ENCODE measurements around the gene TPI1.

TPI1 gene

GRCh38 chr12:6842075-6842474, 25.3 kb upstream of the TPI1 start:
- Histone ChIP-seq H3K4me3 (ENCODE audit: low read length) (no peak overlapping the region), H3K9ac (ENCODE audit: low read length) (no peak overlapping the region), H3K9me3 (ENCODE audit: control insufficient read depth, low read length) (no peaks in the 10 kb centered on the region), H3K4me1 (ENCODE audit: control insufficient read depth, insufficient read depth, low read length) (peaks cover 23% of the 10 kb centered on the region), H3K27me3 (ENCODE audit: control insufficient read depth, insufficient read depth, low read length) (no peaks in the 10 kb centered on the region), H3K36me3 (ENCODE audit: control insufficient read depth, insufficient read depth, low read length) (no peaks in the 10 kb centered on the region)

- Histone ChIP-seq H3K9ac (ENCODE audit: low read length) (no peak overlapping the region), H3K9me3 (ENCODE audit: control insufficient read depth, low read length) (no peaks in the 10 kb centered on the region), H3K27me3 (ENCODE audit: control insufficient read depth, insufficient read depth, low read length) (no peaks in the 10 kb centered on the region), H3K4me3 (ENCODE audit: low read length) (no peak overlapping the region), H3K36me3 (ENCODE audit: control insufficient read depth, insufficient read depth, low read length) (no peaks in the 10 kb centered on the region), H3K4me1 (ENCODE audit: control insufficient read depth, insufficient read depth, low read length) (peaks cover 23% of the 10 kb centered on the region)
Measured at GRCh38 chr12:6843118-6843902, 24.0 kb upstream of the TPI1 start.

- no peaks in the 10 kb centered on the region for H3K9me3 ChIP-seq (ENCODE audit: control insufficient read depth, low read length)
- H3K4me1 ChIP-seq (ENCODE audit: control insufficient read depth, insufficient read depth, low read length), result peaks cover 27% of the 10 kb centered on the region
- no peaks in the 10 kb centered on the region for H3K27me3 ChIP-seq (ENCODE audit: control insufficient read depth, insufficient read depth, low read length)
- no peak overlapping the region for H3K4me3 ChIP-seq (ENCODE audit: low read length)
- H3K9ac ChIP-seq (ENCODE audit: low read length), result no peak overlapping the region
- no peaks in the 10 kb centered on the region for H3K36me3 ChIP-seq (ENCODE audit: control insufficient read depth, insufficient read depth, low read length)
Measured at GRCh38 chr12:6845395-6845794, 21.9 kb upstream of the TPI1 start.

GRCh38 chr12:6846316-6846869, 20.9 kb upstream of the TPI1 start:
- no peaks in the 10 kb centered on the region for H3K27me3 ChIP-seq (ENCODE audit: control insufficient read depth, insufficient read depth, low read length)
- H3K4me3 ChIP-seq (ENCODE audit: low read length), result no peak overlapping the region
- H3K36me3 ChIP-seq (ENCODE audit: control insufficient read depth, insufficient read depth, low read length), result no peaks in the 10 kb centered on the region
- H3K9ac ChIP-seq (ENCODE audit: low read length), result no peak overlapping the region
- H3K9me3 ChIP-seq (ENCODE audit: control insufficient read depth, low read length), result no peaks in the 10 kb centered on the region
- peaks cover 29% of the 10 kb centered on the region for H3K4me1 ChIP-seq (ENCODE audit: control insufficient read depth, insufficient read depth, low read length)

GRCh38 chr12:6847676-6848075, 19.7 kb upstream of the TPI1 start:
- Histone ChIP-seq H3K4me3 (ENCODE audit: low read length) (no peak overlapping the region), H3K9me3 (ENCODE audit: control insufficient read depth, low read length) (no peaks in the 10 kb centered on the region), H3K36me3 (ENCODE audit: control insufficient read depth, insufficient read depth, low read length) (no peaks in the 10 kb centered on the region)

GRCh38 chr12:6849427-6849826, 17.9 kb upstream of the TPI1 start:
- no peaks in the 10 kb centered on the region for H3K36me3 ChIP-seq (ENCODE audit: control insufficient read depth, insufficient read depth, low read length)
- H3K27me3 ChIP-seq (ENCODE audit: control insufficient read depth, insufficient read depth, low read length), result no peaks in the 10 kb centered on the region
- no peak overlapping the region for H3K4me3 ChIP-seq (ENCODE audit: low read length)
- no peak overlapping the region for H3K9ac ChIP-seq (ENCODE audit: low read length)
- peaks cover 17% of the 10 kb centered on the region for H3K4me1 ChIP-seq (ENCODE audit: control insufficient read depth, insufficient read depth, low read length)
- no peaks in the 10 kb centered on the region for H3K9me3 ChIP-seq (ENCODE audit: control insufficient read depth, low read length)

More at GRCh38 chr12:6847676-6848075, 19.7 kb upstream of the TPI1 start:
- peaks cover 19% of the 10 kb centered on the region for H3K4me1 ChIP-seq (ENCODE audit: control insufficient read depth, insufficient read depth, low read length)
- no peaks in the 10 kb centered on the region for H3K27me3 ChIP-seq (ENCODE audit: control insufficient read depth, insufficient read depth, low read length)
- no peak overlapping the region for H3K9ac ChIP-seq (ENCODE audit: low read length)

GRCh38 chr12:6849976-6850560, 17.3 kb upstream of the TPI1 start:
- Histone ChIP-seq H3K9ac (ENCODE audit: low read length) (no peak overlapping the region), H3K4me1 (ENCODE audit: control insufficient read depth, insufficient read depth, low read length) (peaks cover 17% of the 10 kb centered on the region), H3K36me3 (ENCODE audit: control insufficient read depth, insufficient read depth, low read length) (no peaks in the 10 kb centered on the region), H3K9me3 (ENCODE audit: control insufficient read depth, low read length) (no peaks in the 10 kb centered on the region), H3K27me3 (ENCODE audit: control insufficient read depth, insufficient read depth, low read length) (no peaks in the 10 kb centered on the region), H3K4me3 (ENCODE audit: low read length) (no peak overlapping the region)

- no peaks in the 10 kb centered on the region for H3K36me3 ChIP-seq (ENCODE audit: control insufficient read depth, insufficient read depth, low read length)
- no peaks in the 10 kb centered on the region for H3K27me3 ChIP-seq (ENCODE audit: control insufficient read depth, insufficient read depth, low read length)
- H3K4me1 ChIP-seq (ENCODE audit: control insufficient read depth, insufficient read depth, low read length), result peaks cover 17% of the 10 kb centered on the region
- no peak overlapping the region for H3K9ac ChIP-seq (ENCODE audit: low read length)
- no peak overlapping the region for H3K4me3 ChIP-seq (ENCODE audit: low read length)
- no peaks in the 10 kb centered on the region for H3K9me3 ChIP-seq (ENCODE audit: control insufficient read depth, low read length)
Measured at GRCh38 chr12:6850796-6851152, 16.6 kb upstream of the TPI1 start.

GRCh38 chr12:6851153-6851920, 16.0 kb upstream of the TPI1 start, which contains the start of gene CDCA3:
Gene CDCA3 (minus strand): TSS chr12:6851286. CDS start chr12:6850952, 334 bp downstream.
- H3K4me1 ChIP-seq (ENCODE audit: control insufficient read depth, insufficient read depth, low read length), result peaks cover 17% of the 10 kb centered on the region
- peaks cover 2% of the 10 kb centered on the region for H3K36me3 ChIP-seq (ENCODE audit: control insufficient read depth, insufficient read depth, low read length)
- no peaks in the 10 kb centered on the region for H3K27me3 ChIP-seq (ENCODE audit: control insufficient read depth, insufficient read depth, low read length)
- no peaks in the 10 kb centered on the region for H3K9me3 ChIP-seq (ENCODE audit: control insufficient read depth, low read length)
- H3K4me3 ChIP-seq (ENCODE audit: low read length), result peak within 1 kb of the TSS; percentile 96
- peak within 1 kb of the TSS; percentile 85 for H3K9ac ChIP-seq (ENCODE audit: low read length)

GRCh38 chr12:6851921-6852650, 15.2 kb upstream of the TPI1 start, which contains the start of gene USP5:
Gene USP5 (plus strand): TSS chr12:6852150. CDS start chr12:6852180, 30 bp downstream.
- peak within 1 kb of the TSS; percentile 96 for H3K4me3 ChIP-seq (ENCODE audit: low read length)
- H3K27me3 ChIP-seq (ENCODE audit: control insufficient read depth, insufficient read depth, low read length), result no peaks in the 10 kb centered on the region
- no peaks in the 10 kb centered on the region for H3K9me3 ChIP-seq (ENCODE audit: control insufficient read depth, low read length)

GRCh38 chr12:6852651-6853354, 14.5 kb upstream of the TPI1 start:
- Histone ChIP-seq H3K9me3 (ENCODE audit: control insufficient read depth, low read length) (no peaks in the 10 kb centered on the region), H3K36me3 (ENCODE audit: control insufficient read depth, insufficient read depth, low read length) (peaks cover 15% of the 10 kb centered on the region), H3K27me3 (ENCODE audit: control insufficient read depth, insufficient read depth, low read length) (no peaks in the 10 kb centered on the region), H3K9ac (ENCODE audit: low read length) (peak overlapping the region; percentile 33), H3K4me3 (ENCODE audit: low read length) (peak overlapping the region; percentile 96), H3K4me1 (ENCODE audit: control insufficient read depth, insufficient read depth, low read length) (peaks cover 17% of the 10 kb centered on the region)

More at GRCh38 chr12:6851921-6852650, 15.2 kb upstream of the TPI1 start, which contains the start of gene USP5:
- Histone ChIP-seq H3K9ac (ENCODE audit: low read length) (peak within 1 kb of the TSS; percentile 85), H3K36me3 (ENCODE audit: control insufficient read depth, insufficient read depth, low read length) (peaks cover 10% of the 10 kb centered on the region), H3K4me1 (ENCODE audit: control insufficient read depth, insufficient read depth, low read length) (peaks cover 17% of the 10 kb centered on the region)

All from mucosa of stomach (tissue), 1 donor.